K562 (cell line): ENCODE results near the gene HPCA. TPM values are rescaled to one million over a fixed set of nuclear protein-coding genes. Genes with fewer than 3 reads are reported as not detected.

Experiments
- ATAC-seq: fragments of 200-7000 bp; cut with Tn5 transposase; 3 replicates; pipeline ENCODE4 v1.9.1; 2020; ENCODE audit warnings: moderate library complexity
- BruUV-seq: library from RNA; stranded (reverse); fragments of 400-500 nt; replicated peaks from 2 replicates; lab custom pipeline; 2021; lab: Mats Ljungman, UMichigan
- CTCF ChIA-PET: fragments of 300-600 bp; formaldehyde crosslinking; extraction: SDS; loops from one replicate; lab custom pipeline; 2021; ENCODE audit warnings: low intra/inter-chr PET ratio; lab: Yijun Ruan, JAX
- POLR2A ChIA-PET: fragments of 300-600, 350-650 bp; sonication (Branson Sonifier 250); formaldehyde crosslinking; extraction: SDS; loops from one replicate; lab custom pipeline; 2021; ENCODE audit warnings: antibody characterized with exemption, inconsistent platforms; lab: Yijun Ruan, JAX
- DNase-seq, 4 experiments: peaks; one replicate each; pipeline versions ENCODE4 v3.0.0 to v3.0.0-alpha.2; 2011 to 2018; ENCODE audit warnings: low spot score in 3 of 4, mixed read lengths in 3 of 4; ENCODE audit errors: extremely low read depth in 1 of 4
- FAIRE-seq: peaks from 2 replicates; lab custom pipeline; 2011; peaks lifted over from hg19 to GRCh38; lab: Jason Lieb, UNC
- H2AFZ ChIP-seq: 2 replicates; pipeline ENCODE4 v1.6.0; 2011; ENCODE audit warnings: low read depth, low read length, control low read depth, inconsistent platforms
- H3K27ac ChIP-seq: fragments of 200-600 bp; 3 replicates; pipeline ENCODE4 v1.8.0; 2011; ENCODE audit warnings: low read depth, mild to moderate bottlenecking, control low read depth, inconsistent platforms, low read length, moderate library complexity, mixed read lengths; ENCODE audit errors: extremely low read depth
- H3K27me3 ChIP-seq, 2 experiments: fragments of 300-600 bp in 1 of 2; 2 replicates in 1 of 2; 3 replicates in 1 of 2; pipeline versions ENCODE4 v1.6.0 to v1.8.0; 2011; ENCODE audit warnings: inconsistent platforms in 2 of 2, low read length in 2 of 2, mild to moderate bottlenecking in 1 of 2, mixed read lengths in 1 of 2, moderate library complexity in 1 of 2; ENCODE audit not compliant: control insufficient read depth in 2 of 2, insufficient read depth in 2 of 2
- H3K36me3 ChIP-seq: fragments of 300-600 bp; 3 replicates; pipeline ENCODE4 v1.8.0; 2011; ENCODE audit warnings: mild to moderate bottlenecking, low read length, inconsistent platforms; ENCODE audit not compliant: control insufficient read depth, insufficient read depth
- H3K4me1 ChIP-seq, 2 experiments: fragments of 200-600 bp in 1 of 2; replicated peaks in 1 of 2; 2 replicates in 1 of 2; 3 replicates in 1 of 2; pipeline versions ENCODE4 v1.5.1 to v1.8.0; 2011; ENCODE audit warnings: inconsistent platforms in 2 of 2, low read length in 2 of 2, mild to moderate bottlenecking in 1 of 2, mixed read lengths in 1 of 2, moderate library complexity in 1 of 2; ENCODE audit not compliant: control insufficient read depth in 2 of 2, insufficient read depth in 2 of 2
- H3K4me2 ChIP-seq: 2 replicates; pipeline ENCODE4 v1.6.1; 2011; ENCODE audit warnings: low read length, control low read depth, inconsistent platforms, mixed read lengths; ENCODE audit not compliant: insufficient read depth
- H3K4me3 ChIP-seq: fragments of 200-600 bp; sonication (generic), shearing (Covaris generic); 2 replicates; pipeline ENCODE4 v1.5.1; 2016; ENCODE audit warnings: control low read depth, inconsistent platforms
- H3K79me2 ChIP-seq: fragments of 200-600 bp; 3 replicates; pipeline ENCODE4 v1.8.0; 2011; ENCODE audit warnings: low read length, inconsistent platforms; ENCODE audit not compliant: control insufficient read depth, insufficient read depth
- H3K9ac ChIP-seq, 2 experiments: 2 replicates each; pipeline versions ENCODE4 v1.6.0 to v1.6.1; 2011; ENCODE audit warnings: low read depth in 2 of 2, low read length in 2 of 2, control low read depth in 1 of 2, inconsistent platforms in 1 of 2, mild to moderate bottlenecking in 1 of 2, mixed read lengths in 1 of 2; ENCODE audit not compliant: insufficient read depth in 1 of 2
- H3K9me1 ChIP-seq: one replicate; pipeline ENCODE4 v1.6.0; 2011; ENCODE audit warnings: inconsistent platforms, mild to moderate bottlenecking, low read length, moderate library complexity; ENCODE audit not compliant: control insufficient read depth, insufficient read depth
- H3K9me3 ChIP-seq: replicated peaks from 2 replicates; pipeline ENCODE4 v1.5.1; 2011; ENCODE audit warnings: low read depth, low read length, inconsistent platforms; ENCODE audit not compliant: control insufficient read depth, insufficient read depth
- H4K20me1 ChIP-seq: replicated peaks from 2 replicates; pipeline ENCODE4 v1.6.1; 2011; ENCODE audit warnings: low read length, inconsistent platforms, mixed read lengths; ENCODE audit not compliant: control insufficient read depth, insufficient read depth
- KDM4B ChIP-seq, 2 experiments: fragments of 450-650 bp in 1 of 2; sonication (generic) in 1 of 2; IDR thresholded peaks; 2 replicates each; pipeline ENCODE4 v1.6.1; 2016 to 2017; ENCODE audit warnings: borderline replicate concordance in 2 of 2, antibody characterized with exemption in 1 of 2, low read depth in 1 of 2, mild to moderate bottlenecking in 1 of 2
- TAF1 ChIP-seq: IDR thresholded peaks from 2 replicates; pipeline ENCODE4 v1.6.1; 2011; ENCODE audit warnings: mild to moderate bottlenecking, low read length, moderate library complexity; ENCODE audit not compliant: insufficient read depth, control insufficient read depth, severe bottlenecking; ENCODE audit errors: extremely low read depth
- ZNF316 ChIP-seq: fragments of 450-650 bp; IDR thresholded peaks from 2 replicates; pipeline ENCODE4 v1.6.1; 2016
- ZNF518B ChIP-seq: fragments of 250-450 bp; sonication (Bioruptor Pico); IDR thresholded peaks from 2 replicates; pipeline ENCODE4 v1.5.0; 2021; ENCODE audit warnings: mild to moderate bottlenecking, moderate library complexity
- WGBS: fragments of 100-300 bp; shearing (Covaris generic); methylation state at CpG from one replicate; pipeline ENCODE4 v1.1.6; 2016; ENCODE audit warnings: low coverage, mixed read lengths; ENCODE audit not compliant: insufficient coverage; ENCODE audit errors: missing lambda C conversion rate; 5-methylcytosine and 5-hydroxymethylcytosine counted together
- in situ Hi-C: fragments of 300-500 bp; cut with MboI; formaldehyde crosslinking; loops from 4 replicates; pipeline ENCODE4 v1.15.0; 2018; ENCODE audit warnings: inconsistent platforms, mixed read lengths
- intact Hi-C: fragments of 100-400 bp; cut with micrococcal nuclease; formaldehyde crosslinking; loops from 2 replicates; pipeline ENCODE4 v1.14.2; 2022
- polyA plus RNA-seq, 8 experiments: library from polyadenylated mRNA; depleted of rRNA in 4 of 8; stranded (reverse) in 5 of 8; unstranded in 3 of 8; fragments of >200 nt; fragmentation: Nextera tagmentation in 2 of 8; fragmentation: Illumina TruSeq in 1 of 8; extraction: Ambion mirVana in 2 of 8; extraction: Trizol in 1 of 8; gene quantifications; 2 replicates each; pipeline versions ENCODE4 v1.2.1 to v1.2.3, GENCODE V29; 2011 to 2014; ENCODE audit warnings: inconsistent platforms in 1 of 8, missing spikeins in 1 of 8
- total RNA-seq, 7 experiments: library from RNA; depleted of rRNA in 6 of 7; stranded (reverse); fragments of >200 nt in 6 of 7; fragmentation: Illumina TruSeq in 2 of 7; extraction: Trizol in 2 of 7; gene quantifications; 2 replicates each; pipeline versions ENCODE4 v1.2.1 to v1.2.3, GENCODE V29; 2011 to 2021; ENCODE audit warnings: low replicate concordance in 1 of 7

The HPCA gene
- total and polyA plus RNA-seq, 9 of the 15 experiments (the other 6 are each of a cell fraction or from before 2014, with no cell fraction given), result not detected

- Histone ChIP-seq H3K36me3 (no peaks in the 10 kb centered on the region), H3K9me3 (no peaks in the 10 kb centered on the region), H4K20me1 (peaks cover 35% of the 10 kb centered on the region), H3K79me2 (no peaks in the 10 kb centered on the region), H3K27ac (no peak overlapping the region), H2AFZ (no peak overlapping the region), H3K9ac (no peak overlapping the region), H3K9me1 (no peaks in the 10 kb centered on the region), H3K4me1 (peaks cover 5 to 39% of the 10 kb centered on the region in 2 experiments; a peak in 4 of 5 replicates), H3K27me3 (peaks cover 5 to 53% of the 10 kb centered on the region in 2 experiments; a peak in 3 of 5 replicates), H3K4me3 (no peak overlapping the region), H3K4me2 (no peak overlapping the region)
- in situ Hi-C loops (loop anchor here (25.0 kb wide), 1 partner anchor 723 kb away; no protein-coding TSS in a partner anchor), intact Hi-C loops (no loop called here)
- ATAC-seq, result no peak
- ChIA-PET CTCF (no interaction called here), POLR2A (interaction anchor here (1.0 kb wide), 1 partner anchor 192 kb away, joined by 3 read pairs; no protein-coding TSS in a partner anchor)
- DNase-seq, result no peak
- no peak for FAIRE-seq
- TF ChIP-seq ZNF518B (no peak), TAF1 (no peak), ZNF316 (no peak), KDM4B (IDR thresholded peaks at IDR 0.05; ENCODE audit: borderline replicate concordance in 2 of 2, low read depth in 1 of 2) (no peak)
- no TSS peak for BruUV-seq
- 5% methylated on average over 24 of the region's 24 CpGs for WGBS
Measured at GRCh38 chr1:32888677-32889420, 2.6 kb downstream of the HPCA start.
